ENCODE results near the gene TAP2.
"Not testable (repeated sequence)": the region's sequence is repeated elsewhere in the genome, so short reads cannot be mapped to it uniquely, and the experiment has no call there.

TAP2 gene

GRCh38 chr6:32832535-32832934 lies 6.0 kb downstream of the TAP2 start:
- DNase-seq, result no peak

- no peak for DNase-seq
Observed at GRCh38 chr6:32830936-32831335, 7.6 kb downstream of the TAP2 start.

GRCh38 chr6:32830017-32830416 lies 8.5 kb downstream of the TAP2 start:
- no peak for DNase-seq

GRCh38 chr6:32829495-32829894 lies 9.0 kb downstream of the TAP2 start:
- no peak for DNase-seq

- DNase-seq, result no peak
Observed at GRCh38 chr6:32827025-32827424, 11.5 kb downstream of the TAP2 start.

GRCh38 chr6:32825966-32826365 lies 12.6 kb downstream of the TAP2 start:
- DNase-seq, result no peak

- DNase-seq, result no peak
Observed at GRCh38 chr6:32819729-32820128, 18.8 kb downstream of the TAP2 start.

- no peak for DNase-seq
Observed at GRCh38 chr6:32818867-32819266, 19.7 kb downstream of the TAP2 start.

- DNase-seq, result no peak
Observed at GRCh38 chr6:32816746-32817204, 21.8 kb downstream of the TAP2 start, which contains the start of gene HLA-DOB. Gene HLA-DOB (minus strand): TSS chr6:32817002. CDS start chr6:32816951, 51 bp downstream.

- no peak for DNase-seq
Observed at GRCh38 chr6:32815996-32816395, 22.5 kb downstream of the TAP2 start.

- DNase-seq, result no peak
Observed at GRCh38 chr6:32815115-32815514, 23.4 kb downstream of the TAP2 start.

GRCh38 chr6:32814145-32814544 lies 24.4 kb downstream of the TAP2 start:
- DNase-seq, result no peak

GRCh38 chr6:32809171-32809570 lies 29.4 kb downstream of the TAP2 start:
- no peak for DNase-seq

- no peak for DNase-seq
Observed at GRCh38 chr6:32807020-32807580, 31.4 kb downstream of the TAP2 start.

GRCh38 chr6:32805404-32805803 lies 33.1 kb downstream of the TAP2 start:
- not testable (repeated sequence) for DNase-seq

- DNase-seq, result no peak
Observed at GRCh38 chr6:32803416-32803815, 35.1 kb downstream of the TAP2 start.

GRCh38 chr6:32799740-32800139 lies 38.8 kb downstream of the TAP2 start:
- DNase-seq, result no peak

- DNase-seq, result no peak
Observed at GRCh38 chr6:32799168-32799567, 39.4 kb downstream of the TAP2 start.

- peak; percentile 71 for DNase-seq
Observed at GRCh38 chr6:32796848-32797776, 41.4 kb downstream of the TAP2 start.

- DNase-seq, result no peak
Observed at GRCh38 chr6:32794510-32794909, 44.0 kb downstream of the TAP2 start.

- DNase-seq, result no peak
Observed at GRCh38 chr6:32792901-32793435, 45.6 kb downstream of the TAP2 start.

- no peak for DNase-seq
Observed at GRCh38 chr6:32790306-32790705, 48.2 kb downstream of the TAP2 start.
